Hematopoietic multipotent progenitor cell treated with erythropoietin and hydrocortisone succinate and interleukin-3 and kit ligand, for 4 days (in vitro differentiated cells): ENCODE data around the gene NRF1.
"Not testable (repeated sequence)": the region's sequence is repeated elsewhere in the genome, so short reads cannot be mapped to it uniquely, and the experiment has no call there.

Experiments used
- DNase-seq: peaks from one replicate; pipeline ENCODE4 v3.0.0-alpha.2; 2015

Gene NRF1

DNA sequence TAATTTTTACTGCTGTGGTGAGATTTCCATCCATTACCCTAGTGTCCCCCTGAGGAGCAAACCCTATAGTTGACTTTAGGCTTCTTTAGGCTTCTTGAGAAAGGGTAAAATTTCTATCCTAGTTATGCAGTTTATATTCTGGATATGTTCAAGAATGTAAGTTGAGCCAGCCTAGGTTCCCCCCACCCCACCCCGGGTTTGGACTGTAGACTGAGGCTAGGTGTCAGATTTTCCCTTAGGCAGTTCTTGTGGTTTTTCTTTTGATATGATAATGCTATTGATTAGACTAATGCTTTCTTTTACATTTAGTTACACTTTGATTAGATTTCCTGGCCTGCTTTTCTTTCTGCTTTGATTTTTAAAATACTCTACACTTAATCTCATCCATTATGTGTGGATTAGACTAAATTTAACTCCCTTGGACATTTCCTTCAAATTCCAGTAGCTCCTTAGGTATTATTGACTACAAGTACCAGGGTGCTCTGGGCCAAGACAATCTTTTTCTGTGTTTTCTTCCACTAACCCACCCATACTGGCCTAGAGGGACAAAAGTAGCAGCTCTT, 37.7 kb downstream of the NRF1 start:
- no peak for DNase-seq

DNA sequence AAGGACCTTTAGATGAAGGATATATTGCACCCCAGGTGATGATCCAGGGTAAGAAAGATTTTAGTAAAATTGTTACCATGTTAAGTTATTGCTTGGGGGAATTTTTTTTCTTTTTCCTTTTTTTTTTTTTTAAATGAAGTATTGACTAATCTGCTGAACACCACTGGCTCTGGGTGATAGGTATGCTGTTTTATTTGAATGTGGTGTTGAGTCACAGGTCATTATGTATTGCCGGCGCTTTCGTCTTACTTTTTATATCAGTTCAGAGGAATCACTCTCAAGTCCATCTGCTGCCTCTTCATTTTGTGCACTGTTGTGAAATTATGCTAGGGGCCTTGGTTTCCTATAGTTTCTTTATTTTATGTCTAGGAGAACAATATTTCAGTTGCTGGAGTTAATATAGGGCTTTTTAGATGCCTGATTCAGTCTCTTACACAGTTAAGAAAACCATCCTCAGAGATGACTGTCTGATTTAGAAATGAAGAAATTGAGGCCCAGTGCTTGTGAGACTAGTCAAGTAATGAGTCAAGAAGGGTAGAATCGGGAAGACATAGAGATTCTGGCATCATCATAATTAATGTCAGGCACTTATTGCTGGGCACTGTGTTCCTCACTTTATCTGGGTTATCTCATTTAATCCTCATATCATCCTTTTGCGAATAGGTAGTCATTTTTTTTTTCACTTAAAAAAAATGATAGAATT, 38.7 kb downstream of the NRF1 start:
- no peak for DNase-seq

DNA sequence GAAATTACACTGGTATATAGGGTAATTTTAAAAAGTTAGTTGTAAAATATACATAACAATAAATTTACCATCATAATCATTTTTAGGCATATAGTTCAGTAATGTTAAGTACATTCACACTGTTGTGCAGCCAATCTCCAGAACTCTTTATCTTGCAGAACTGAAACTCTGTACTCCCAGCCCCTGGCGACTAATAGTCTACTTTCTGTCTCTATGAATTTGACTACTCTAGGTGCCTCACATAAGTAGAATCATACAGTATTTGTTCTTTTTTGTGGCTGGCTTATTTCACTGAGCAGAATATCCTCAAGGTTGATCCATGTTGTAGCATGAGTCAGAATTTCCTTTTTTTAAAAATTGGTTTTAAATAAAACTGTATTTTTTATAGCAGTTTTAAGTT, 41.4 kb downstream of the NRF1 start:
- DNase-seq, result no peak

DNA sequence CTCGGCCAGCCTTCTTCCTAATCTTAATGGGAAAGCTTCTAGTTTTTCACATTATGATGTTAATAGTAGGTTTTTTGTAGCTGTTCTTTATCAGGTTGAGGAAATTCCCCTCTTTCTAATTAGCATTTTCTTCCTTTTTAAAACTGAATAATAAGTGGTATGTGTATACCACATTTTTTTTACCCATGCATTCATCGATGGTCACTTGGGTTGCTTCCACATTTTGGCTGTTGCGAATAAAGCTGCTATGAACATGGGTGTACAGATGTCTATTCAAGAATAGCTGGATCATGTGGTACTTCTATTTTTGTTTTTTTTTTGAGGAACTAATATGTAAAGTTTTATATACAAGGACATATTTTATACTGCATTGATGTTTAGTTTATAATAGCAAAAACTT, 44.3 kb downstream of the NRF1 start:
- DNase-seq, result no peak

GRCh38 chr7:129657363-129657762, 45.8 kb downstream of the NRF1 start:
- DNase-seq, result no peak

DNA sequence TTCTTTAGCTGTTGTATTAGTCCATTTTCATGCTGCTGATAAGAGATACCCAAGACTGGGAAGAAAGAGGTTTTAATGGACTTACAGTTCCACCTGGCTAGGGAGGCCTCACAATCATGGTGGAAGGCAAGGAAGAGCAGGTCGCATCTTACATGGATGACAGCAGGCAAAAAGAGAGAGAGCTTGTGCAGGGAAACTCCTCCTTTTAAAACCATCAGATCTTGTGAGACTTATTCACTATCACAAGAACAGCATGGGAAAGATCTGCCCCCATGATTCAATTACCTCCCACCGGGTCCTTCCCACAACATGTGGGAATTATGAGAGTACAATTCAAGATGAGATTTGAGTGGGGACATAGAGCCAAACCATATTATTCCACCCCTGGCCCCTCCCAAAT, 48.4 kb downstream of the NRF1 start:
- not testable (repeated sequence) for DNase-seq

DNA sequence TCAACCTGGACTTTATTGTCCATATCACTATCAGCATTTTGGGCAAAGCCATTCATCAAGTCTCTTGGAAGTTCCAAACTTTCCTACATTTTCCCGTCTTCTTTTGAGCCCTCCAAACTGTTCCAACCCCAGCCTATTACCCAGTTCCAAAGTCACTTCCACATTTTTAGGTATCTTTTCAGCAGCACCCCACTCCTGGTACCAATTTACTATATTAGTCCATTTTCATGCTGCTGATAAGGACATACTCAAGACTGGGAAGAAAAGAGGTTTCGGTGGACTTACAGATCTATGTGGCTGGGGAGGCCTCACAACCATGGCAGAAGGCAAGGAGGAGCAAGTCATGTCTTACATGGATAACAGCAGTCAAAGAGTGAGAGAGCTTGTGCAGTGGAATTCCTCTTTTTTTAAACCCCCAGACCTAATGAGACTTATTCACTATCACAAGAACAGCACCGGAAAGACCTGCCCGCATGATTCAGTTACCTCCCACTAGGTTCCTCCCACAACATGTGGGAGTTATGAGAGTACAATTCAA, 50.2 kb downstream of the NRF1 start:
- no peak for DNase-seq

- DNase-seq, result not testable (repeated sequence)
These were observed 51.7 kb downstream of the NRF1 start for GRCh38 chr7:129663240-129663639.

- peak; percentile 84 for DNase-seq
These were observed 52.8 kb downstream of the NRF1 start for GRCh38 chr7:129664029-129665012.

DNA sequence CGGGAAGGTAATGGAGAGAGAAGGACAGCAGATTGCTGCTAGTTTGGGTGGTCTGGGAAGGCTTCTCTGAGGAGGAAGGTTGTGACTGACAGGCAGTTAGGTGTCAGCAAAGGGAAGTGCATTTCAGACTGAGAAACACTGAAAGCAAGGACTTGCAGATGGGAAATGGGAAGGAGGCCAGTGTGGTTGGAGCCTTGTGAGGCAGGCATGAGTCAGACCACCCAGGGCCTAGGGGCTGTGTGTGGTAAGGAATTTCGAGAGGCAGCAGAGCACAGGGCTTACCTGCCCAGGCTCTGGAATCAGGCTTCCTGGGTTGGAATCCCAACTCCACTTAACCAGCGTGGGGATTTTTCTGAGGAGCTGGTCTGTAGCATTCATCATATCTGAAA, 53.5 kb downstream of the NRF1 start:
- peak; percentile 21 for DNase-seq

DNA sequence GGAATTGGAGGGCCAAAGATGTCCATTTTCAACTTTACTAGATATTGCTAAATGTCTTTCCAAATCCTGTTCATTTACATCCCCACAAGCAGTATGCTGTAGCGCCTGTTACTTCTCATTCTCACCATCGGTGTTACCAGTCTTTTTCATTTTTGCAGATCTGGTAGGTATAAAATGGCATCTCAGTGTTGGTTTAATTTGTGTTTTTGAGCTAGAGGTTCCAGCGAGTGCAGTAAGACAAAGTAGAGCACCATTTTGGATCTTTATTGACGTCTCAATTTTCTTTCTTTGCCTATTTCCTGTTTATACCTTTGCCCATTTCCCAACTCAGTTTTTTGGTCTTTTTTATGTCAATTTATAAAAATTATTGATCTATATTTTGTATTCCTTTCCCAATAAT, 55.6 kb downstream of the NRF1 start:
- no peak for DNase-seq

- DNase-seq, result no peak
These were observed 56.0 kb downstream of the NRF1 start for GRCh38 chr7:129667551-129667950.

DNA sequence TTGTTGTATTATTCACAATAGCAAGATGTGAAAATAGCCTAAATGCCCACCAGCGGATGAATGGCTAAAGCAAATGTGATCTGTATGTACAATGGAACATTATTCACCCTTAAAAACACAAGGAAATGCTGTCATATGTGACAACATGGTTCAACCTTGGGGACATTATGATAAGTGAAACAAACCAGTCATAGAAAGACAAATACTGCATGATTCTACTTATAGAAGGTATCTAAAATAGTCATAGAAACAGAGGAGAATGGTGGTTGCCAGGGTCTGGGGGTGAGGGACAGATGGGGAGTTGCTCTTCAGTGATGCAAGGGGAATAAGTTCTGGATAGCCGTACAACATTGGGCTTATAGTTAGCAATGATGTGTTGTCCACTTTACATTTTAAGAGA, 58.4 kb downstream of the NRF1 start:
- DNase-seq, result no peak

DNA sequence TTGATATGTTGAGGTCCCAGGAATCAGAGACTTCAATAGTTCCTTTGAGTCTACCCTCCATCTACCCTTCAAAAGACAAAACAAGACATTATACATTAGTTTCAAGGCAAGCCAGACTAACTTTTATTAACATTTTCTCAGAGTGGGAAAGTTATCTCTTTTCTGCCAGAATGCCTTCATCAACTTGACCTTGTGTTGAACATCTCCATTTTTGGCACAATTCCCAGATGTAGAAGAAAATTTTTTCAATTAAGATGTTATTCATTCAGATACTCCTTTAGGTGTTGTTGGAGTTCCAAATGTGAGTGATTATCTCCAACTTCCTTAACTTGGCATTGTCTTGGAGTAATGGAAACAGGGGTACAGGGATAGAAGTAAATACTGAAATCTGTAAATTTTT, 59.1 kb downstream of the NRF1 start:
- DNase-seq, result peak; percentile 46

DNA sequence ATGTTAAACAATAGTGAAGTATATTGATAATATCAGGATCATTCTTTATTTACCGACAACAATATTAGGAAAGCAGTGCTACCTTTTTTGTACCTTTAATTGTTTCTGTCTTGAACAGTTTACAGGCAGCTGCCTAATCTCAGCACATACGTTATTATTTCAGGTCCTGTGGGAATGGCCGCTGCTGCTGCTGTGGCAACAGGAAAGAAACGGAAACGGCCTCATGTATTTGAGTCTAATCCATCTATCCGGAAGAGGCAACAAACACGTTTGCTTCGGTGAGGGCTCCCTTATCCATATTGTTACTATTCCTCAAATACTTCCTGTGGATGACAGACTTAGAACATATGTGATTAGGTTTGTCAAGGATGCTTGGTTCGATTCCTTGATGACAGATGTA, 59.7 kb downstream of the NRF1 start:
- DNase-seq, result no peak

DNA sequence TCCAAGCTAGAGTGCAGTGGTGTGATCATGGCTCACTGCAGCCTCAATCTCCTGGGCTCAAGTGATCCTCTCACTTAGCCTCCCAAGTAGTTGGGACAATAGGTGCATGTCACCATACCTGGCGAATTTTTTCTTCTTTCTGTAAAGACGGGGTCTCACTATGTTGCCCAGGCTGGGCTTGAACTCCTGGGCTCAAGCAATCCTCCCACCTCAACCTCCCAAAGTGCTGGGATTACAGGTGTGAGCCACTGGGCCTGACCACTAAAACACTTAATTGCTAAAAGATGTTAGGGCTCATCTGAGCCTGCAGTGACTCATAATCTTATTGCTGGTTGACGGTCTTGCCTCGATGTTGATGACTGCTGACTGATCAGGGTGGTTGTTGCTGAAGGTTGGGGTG, 63.0 kb downstream of the NRF1 start:
- not testable (repeated sequence) for DNase-seq

- no peak for DNase-seq
These were observed 64.0 kb downstream of the NRF1 start for GRCh38 chr7:129675521-129675920.

DNA sequence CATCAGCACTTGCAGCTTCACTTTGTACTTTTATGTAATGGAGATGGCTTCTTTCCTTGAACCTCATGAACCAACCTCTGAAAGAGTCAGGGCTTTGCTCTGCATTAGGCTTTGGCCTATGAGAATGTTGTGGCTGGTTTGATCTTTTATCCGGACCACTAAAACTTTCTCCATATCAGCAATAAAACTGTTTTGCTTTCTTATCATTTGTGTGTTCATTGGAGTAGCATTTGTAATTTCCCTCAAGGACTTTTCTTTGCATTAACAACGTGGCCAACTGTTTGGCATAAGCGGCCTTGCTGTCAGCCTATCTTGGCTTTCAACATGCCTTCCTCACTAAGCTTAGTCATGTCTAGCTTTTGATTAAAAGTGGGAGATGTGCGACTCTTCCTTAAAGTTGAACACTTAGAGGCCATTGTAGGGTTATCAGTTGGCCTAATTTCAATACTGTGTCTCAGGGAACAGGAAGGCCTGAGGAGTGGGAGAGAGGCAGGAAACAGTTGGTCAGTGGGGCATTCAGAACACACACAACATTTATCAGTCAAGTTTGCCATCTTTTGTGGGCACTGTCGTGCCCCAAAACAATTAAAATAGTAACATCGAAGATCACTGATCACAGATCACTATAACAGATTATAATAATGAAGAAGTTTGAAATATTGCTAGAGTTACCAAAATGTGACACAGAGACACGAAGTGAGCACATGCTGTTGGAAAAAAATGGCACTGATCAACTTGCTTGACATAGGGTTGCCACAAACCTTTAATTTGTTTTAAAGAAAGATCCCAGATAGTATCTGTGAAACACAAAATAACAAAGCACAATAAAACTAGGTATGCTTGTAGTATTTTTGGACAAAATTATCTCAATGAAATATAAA, 64.7 kb downstream of the NRF1 start:
- DNase-seq, result peak; percentile 41

- no peak for DNase-seq
These were observed 66.3 kb downstream of the NRF1 start for GRCh38 chr7:129677796-129678195.

- DNase-seq, result no peak
These were observed 67.1 kb downstream of the NRF1 start for GRCh38 chr7:129678606-129679005.

DNA sequence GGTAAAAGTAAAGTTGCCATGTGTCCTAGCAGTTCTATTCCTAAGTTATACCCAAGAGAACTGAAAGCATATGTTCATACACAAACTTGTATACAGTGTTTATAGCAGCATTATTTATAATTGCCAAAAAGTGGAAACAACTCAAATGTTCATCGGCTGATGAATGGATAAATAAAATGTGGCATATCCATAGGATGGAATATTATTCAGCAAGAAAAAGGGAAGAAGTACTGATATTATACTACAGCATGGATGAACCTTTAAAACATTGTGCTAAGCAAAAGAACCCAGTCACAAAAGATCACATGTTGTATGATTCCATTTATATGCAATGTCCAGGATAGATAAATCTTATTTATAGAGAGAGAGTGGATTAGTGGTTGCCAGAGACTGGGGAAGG, 68.9 kb downstream of the NRF1 start:
- no peak for DNase-seq

GRCh38 chr7:129684777-129685176, 73.3 kb downstream of the NRF1 start:
- DNase-seq, result no peak

DNA sequence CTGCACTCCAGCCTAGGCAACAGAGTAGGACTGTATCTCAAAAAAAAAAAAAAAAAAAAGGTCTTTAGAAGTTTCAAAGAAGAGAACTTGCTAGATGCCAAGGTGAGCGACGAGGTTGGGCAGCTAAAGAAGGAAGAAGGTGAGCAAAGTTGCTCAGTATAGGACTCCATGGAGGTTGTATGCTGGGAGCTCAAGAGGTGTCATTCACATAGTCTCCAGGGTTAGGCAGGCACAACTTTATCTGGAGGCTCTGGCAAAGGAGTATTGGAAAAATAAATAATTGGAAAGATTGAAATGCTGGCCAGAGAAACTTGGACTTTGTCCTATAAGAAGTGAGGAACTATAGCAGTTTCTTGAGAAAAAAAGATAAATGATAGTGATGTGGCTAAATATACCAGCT, 74.5 kb downstream of the NRF1 start:
- DNase-seq, result no peak
